ENCODE data around the gene DESI2. TPM values are rescaled to one million over a fixed set of nuclear protein-coding genes. Genes with fewer than 3 reads are reported as not detected.

DESI2 gene
- total RNA-seq, 4 donors from 2014 or later: 38.5 to 56.3 (median 41.1) TPM

DNA sequence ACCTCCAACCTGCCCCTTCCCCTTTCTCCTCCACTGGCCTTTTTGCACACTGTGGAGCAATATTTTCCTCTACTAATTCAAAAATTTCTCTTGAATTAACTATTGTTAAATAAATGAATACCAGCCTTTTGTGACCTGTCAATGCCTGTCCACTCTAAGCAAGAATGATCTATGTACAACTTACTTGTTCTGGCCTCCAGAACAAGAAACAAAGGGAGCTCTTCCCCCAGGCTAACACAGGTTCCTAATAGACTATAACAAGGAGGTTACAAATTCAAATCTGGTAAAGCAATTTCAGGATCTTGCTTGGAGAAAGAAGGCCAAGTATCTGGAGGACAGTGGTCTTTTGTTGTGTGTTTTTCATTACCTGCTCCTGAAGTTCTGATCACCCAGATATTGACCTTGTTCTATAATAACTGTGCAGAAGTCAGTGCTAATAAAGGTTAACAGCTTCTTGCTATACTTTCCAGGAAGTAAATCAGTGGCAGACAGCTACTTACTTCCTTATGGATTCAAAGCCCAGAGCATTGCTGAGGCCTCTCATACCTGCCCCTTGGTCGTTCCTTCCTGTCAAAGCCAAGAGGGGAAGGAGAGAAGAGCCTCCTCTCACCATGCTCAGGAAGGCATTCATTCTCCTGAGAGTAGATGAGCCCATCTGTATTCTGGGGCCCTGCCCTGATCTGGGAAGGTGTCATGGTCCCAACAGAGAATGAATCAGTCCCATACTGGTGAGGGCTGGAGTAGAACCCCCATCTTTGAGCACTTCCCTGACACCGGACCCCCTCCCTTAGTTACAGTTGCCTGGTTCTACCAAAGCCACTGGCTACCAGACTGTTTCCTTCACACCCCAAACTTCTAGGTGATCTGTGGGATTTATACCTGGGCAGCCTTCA lies 56.8 kb downstream of the DESI2 start:
- no peak overlapping the region for H3K27ac ChIP-seq
- H3K4me1 ChIP-seq: no peaks in the 10 kb centered on the region
- WGBS, 2 donors (ENCODE audit: low coverage in 1 of 2): no CpG with 5 or more reads among the region's 2 CpGs
- ATAC-seq: no peak
- H3K27me3 ChIP-seq: no peaks in the 10 kb centered on the region
- peaks cover 0 to 26% of the 10 kb centered on the region in 2 donors for H3K36me3 ChIP-seq
- H3K4me3 ChIP-seq: no peak overlapping the region
- no peak for TF ChIP-seq POLR2AphosphoS5 (IDR thresholded peaks at IDR 0.05)
- no peak for TF ChIP-seq EP300 (IDR thresholded peaks at IDR 0.05)
- TF ChIP-seq, protein P1, sequence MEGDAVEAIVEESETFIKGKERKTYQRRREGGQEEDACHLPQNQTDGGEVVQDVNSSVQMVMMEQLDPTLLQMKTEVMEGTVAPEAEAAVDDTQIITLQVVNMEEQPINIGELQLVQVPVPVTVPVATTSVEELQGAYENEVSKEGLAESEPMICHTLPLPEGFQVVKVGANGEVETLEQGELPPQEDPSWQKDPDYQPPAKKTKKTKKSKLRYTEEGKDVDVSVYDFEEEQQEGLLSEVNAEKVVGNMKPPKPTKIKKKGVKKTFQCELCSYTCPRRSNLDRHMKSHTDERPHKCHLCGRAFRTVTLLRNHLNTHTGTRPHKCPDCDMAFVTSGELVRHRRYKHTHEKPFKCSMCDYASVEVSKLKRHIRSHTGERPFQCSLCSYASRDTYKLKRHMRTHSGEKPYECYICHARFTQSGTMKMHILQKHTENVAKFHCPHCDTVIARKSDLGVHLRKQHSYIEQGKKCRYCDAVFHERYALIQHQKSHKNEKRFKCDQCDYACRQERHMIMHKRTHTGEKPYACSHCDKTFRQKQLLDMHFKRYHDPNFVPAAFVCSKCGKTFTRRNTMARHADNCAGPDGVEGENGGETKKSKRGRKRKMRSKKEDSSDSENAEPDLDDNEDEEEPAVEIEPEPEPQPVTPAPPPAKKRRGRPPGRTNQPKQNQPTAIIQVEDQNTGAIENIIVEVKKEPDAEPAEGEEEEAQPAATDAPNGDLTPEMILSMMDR (IDR thresholded peaks at IDR 0.05): no peak
- TF ChIP-seq POLR2A (IDR thresholded peaks at IDR 0.05): no peak
- no peaks in the 10 kb centered on the region for H3K9me3 ChIP-seq

DNA sequence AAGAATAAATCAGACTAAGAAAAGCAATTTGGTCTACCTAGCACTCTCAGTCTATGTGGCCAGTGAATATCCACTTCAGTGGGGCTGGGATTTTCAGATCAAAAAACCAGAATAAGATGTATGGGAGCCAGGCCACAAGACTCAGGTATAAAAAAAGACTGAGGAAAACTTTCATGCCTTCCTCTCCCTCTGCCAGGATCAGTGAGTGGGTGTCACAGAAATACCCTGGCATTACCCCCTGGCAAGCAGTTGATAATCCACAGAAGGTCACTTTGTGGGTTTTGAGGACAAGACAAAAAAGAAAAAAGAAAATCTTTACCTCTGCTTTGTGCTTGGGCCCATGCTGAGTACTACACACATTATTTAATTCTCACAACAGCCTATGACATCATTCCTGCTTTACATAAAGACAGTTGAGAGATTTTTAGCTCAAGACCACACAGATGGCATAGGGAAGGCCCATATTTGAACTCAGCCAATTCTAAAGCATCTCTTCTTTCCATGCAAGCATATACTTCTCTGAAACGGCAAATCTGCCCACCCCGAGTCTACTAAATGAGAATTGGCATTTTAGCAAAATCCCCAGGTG lies 57.6 kb downstream of the DESI2 start:
- Histone ChIP-seq H3K36me3 (peaks cover 0 to 21% of the 10 kb centered on the region in 2 donors), H3K27ac (no peak overlapping the region), H3K4me1 (no peaks in the 10 kb centered on the region), H3K4me3 (no peak overlapping the region), H3K9me3 (no peaks in the 10 kb centered on the region), H3K27me3 (no peaks in the 10 kb centered on the region)
- no peak for TF ChIP-seq EP300 (IDR thresholded peaks at IDR 0.05)
- TF ChIP-seq POLR2AphosphoS5 (IDR thresholded peaks at IDR 0.05): no peak
- TF ChIP-seq, protein P1 (IDR thresholded peaks at IDR 0.05): no peak
- no peak for TF ChIP-seq POLR2A (IDR thresholded peaks at IDR 0.05)
- WGBS, 2 donors (ENCODE audit: low coverage in 1 of 2): 71% methylated on average over 2 of the region's 2 CpGs; no CpG with 5 or more reads in 1 of the 2 donors
- no peak for ATAC-seq

DNA sequence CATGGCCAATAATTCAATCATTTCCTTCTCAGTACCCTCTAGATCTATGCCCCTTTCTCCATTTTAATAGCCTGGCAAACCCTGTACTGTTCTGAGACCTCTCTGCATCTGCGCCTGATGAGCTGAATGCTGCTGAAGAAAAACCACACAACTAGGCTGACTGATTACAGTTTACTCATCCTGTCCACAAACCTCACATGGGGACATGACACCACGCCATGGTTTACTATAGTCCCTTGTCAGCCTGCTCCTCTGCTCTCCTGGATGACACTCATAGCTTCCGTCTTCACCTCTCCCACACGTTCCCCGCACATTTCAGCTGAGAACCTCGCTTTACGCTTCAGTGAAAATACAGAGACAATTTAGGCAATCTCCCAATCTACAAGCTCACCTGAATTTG lies 59.7 kb downstream of the DESI2 start:
- H3K4me1 ChIP-seq: no peaks in the 10 kb centered on the region
- no peak overlapping the region for H3K27ac ChIP-seq
- H3K27me3 ChIP-seq: no peaks in the 10 kb centered on the region
- no peak overlapping the region for H3K4me3 ChIP-seq
- TF ChIP-seq, protein P1 (IDR thresholded peaks at IDR 0.05): no peak
- TF ChIP-seq POLR2AphosphoS5 (IDR thresholded peaks at IDR 0.05) (no peak), EP300 (IDR thresholded peaks at IDR 0.05) (no peak), POLR2A (IDR thresholded peaks at IDR 0.05) (no peak)
- WGBS, 2 donors (ENCODE audit: low coverage in 1 of 2): 95 to 100% methylated on average over 6 to 7 of the region's 7 CpGs
- no peaks in the 10 kb centered on the region for H3K9me3 ChIP-seq
- no peak for ATAC-seq
- H3K36me3 ChIP-seq: peaks cover 0 to 9% of the 10 kb centered on the region in 2 donors

DNA sequence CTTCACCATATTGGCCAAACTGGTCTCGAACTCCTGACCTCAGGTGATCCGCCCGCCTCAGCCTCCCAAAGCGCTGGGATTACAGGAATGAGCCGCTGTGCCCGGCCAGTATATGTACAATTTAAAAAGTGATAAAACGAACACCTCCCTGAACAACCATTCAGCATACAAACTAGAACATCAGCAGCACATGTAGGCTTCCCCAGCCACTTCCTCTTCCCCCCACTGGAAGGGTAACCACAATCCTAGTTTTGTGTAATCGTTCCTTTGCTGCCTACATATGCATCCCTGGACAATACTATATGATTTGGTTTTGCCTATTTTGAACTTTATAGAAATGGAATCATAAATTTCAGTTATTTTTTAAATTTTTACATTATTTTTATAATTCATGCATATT lies 60.4 kb downstream of the DESI2 start:
- no peak overlapping the region for H3K4me3 ChIP-seq
- no peaks in the 10 kb centered on the region for H3K4me1 ChIP-seq
- no peaks in the 10 kb centered on the region for H3K27me3 ChIP-seq
- no peak overlapping the region for H3K27ac ChIP-seq
- WGBS, 2 donors (ENCODE audit: low coverage in 1 of 2): 86 to 90% methylated on average over 1 to 6 of the region's 8 CpGs
- no peak for ATAC-seq
- peaks cover 0 to 5% of the 10 kb centered on the region in 2 donors for H3K36me3 ChIP-seq
- TF ChIP-seq POLR2A (IDR thresholded peaks at IDR 0.05) (no peak), EP300 (IDR thresholded peaks at IDR 0.05) (no peak), POLR2AphosphoS5 (IDR thresholded peaks at IDR 0.05) (no peak)
- TF ChIP-seq, protein P1 (IDR thresholded peaks at IDR 0.05): no peak
- H3K9me3 ChIP-seq: no peaks in the 10 kb centered on the region

Data from gastroesophageal sphincter (tissue), 4 donors.